GM12892 (cell line): Measurements from ENCODE around the gene SMOC2.

ENCODE experiments used
- POLR2A ChIP-seq: IDR thresholded peaks from 2 replicates; pipeline ENCODE4 v1.6.1; 2011; ENCODE audit warnings: low read depth, low read length, control low read depth
- POLR2AphosphoS5 ChIP-seq: IDR thresholded peaks from 2 replicates; pipeline ENCODE4 v1.6.1; 2011; ENCODE audit warnings: low read depth, low read length, control low read depth
- TAF1 ChIP-seq: IDR thresholded peaks from 2 replicates; pipeline ENCODE4 v1.6.1; 2011; ENCODE audit warnings: low read depth, mild to moderate bottlenecking, control low read depth, low read length, borderline replicate concordance

GRCh38 chr6:168615837-168616236 lies 174.9 kb downstream of the SMOC2 start:
- TF ChIP-seq POLR2A (no peak), POLR2AphosphoS5 (no peak), TAF1 (no peak)
